H1 (cell line): Measurements from ENCODE around the gene OLFML2A. TPM values are rescaled to one million over a fixed set of nuclear protein-coding genes. Genes with fewer than 3 reads are reported as not detected.

Experiments used
- CTCF ChIA-PET: fragments of 300-600 bp; sonication (Branson Sonifier 250); formaldehyde crosslinking; loops from one replicate; lab custom pipeline; 2021; ENCODE audit not compliant: partially characterized antibody; lab: Charles Lee
- POLR2A ChIA-PET: fragments of 300-600 bp; sonication (Branson Sonifier 250); formaldehyde crosslinking; loops from one replicate; lab custom pipeline; 2021; ENCODE audit warnings: inconsistent platforms; ENCODE audit not compliant: partially characterized antibody; lab: Charles Lee
- DNase-seq, 2 experiments: peaks; one replicate each; pipeline versions ENCODE4 v3.0.0 to v3.0.0-alpha.2; 2010 to 2022; ENCODE audit warnings: low spot score in 2 of 2, low read depth in 1 of 2, mixed read lengths in 1 of 2
- FAIRE-seq: peaks from 2 replicates; lab custom pipeline; 2011; peaks lifted over from hg19 to GRCh38; lab: Jason Lieb, UNC
- H2AFZ ChIP-seq: 2 replicates; pipeline ENCODE4 v1.8.1; 2012; ENCODE audit warnings: low read length, inconsistent platforms
- H2AK5ac ChIP-seq: 2 replicates; pipeline ENCODE4 v1.6.1; 2013; ENCODE audit warnings: low read depth, low read length
- H2BK120ac ChIP-seq: replicated peaks from 2 replicates; pipeline ENCODE3; 2013; ENCODE audit warnings: low read depth, low read length, inconsistent platforms
- H2BK12ac ChIP-seq: 2 replicates; pipeline ENCODE4 v1.6.1; 2013; ENCODE audit warnings: low read depth, low read length
- H2BK15ac ChIP-seq: 2 replicates; pipeline ENCODE4 v1.6.1; 2013; ENCODE audit warnings: low read length
- H2BK20ac ChIP-seq: 2 replicates; pipeline ENCODE4 v1.6.1; 2013; ENCODE audit warnings: low read length
- H2BK5ac ChIP-seq: 2 replicates; pipeline ENCODE4 v1.6.1; 2013; ENCODE audit warnings: low read depth, low read length
- H3K14ac ChIP-seq: 2 replicates; pipeline ENCODE4 v1.6.1; 2013; ENCODE audit warnings: inconsistent platforms; ENCODE audit not compliant: insufficient read length
- H3K18ac ChIP-seq: 2 replicates; pipeline ENCODE4 v1.6.1; 2013; ENCODE audit warnings: low read length; ENCODE audit errors: extremely low read depth
- H3K23ac ChIP-seq: 2 replicates; pipeline ENCODE4 v1.6.1; 2013; ENCODE audit warnings: inconsistent platforms; ENCODE audit not compliant: insufficient read length
- H3K23me2 ChIP-seq: 2 replicates; pipeline ENCODE4 v1.6.1; 2013; ENCODE audit warnings: low read depth, low read length
- H3K27ac ChIP-seq: 2 replicates; pipeline ENCODE4 v1.6.1; 2011; ENCODE audit warnings: low read depth, low read length, inconsistent platforms
- H3K27me3 ChIP-seq, 4 experiments: replicated peaks in 1 of 4; 1 replicate in 1 of 4; 2 replicates in 3 of 4; pipeline versions ENCODE4 v1.6.1 to v1.8.1; 2011 to 2013; ENCODE audit warnings: low read length in 3 of 4, mild to moderate bottlenecking in 3 of 4, inconsistent platforms in 2 of 4, mixed read lengths in 2 of 4, moderate library complexity in 1 of 4; ENCODE audit not compliant: control insufficient read depth in 3 of 4, insufficient read depth in 3 of 4; ENCODE audit errors: extremely low read depth in 1 of 4
- H3K36me3 ChIP-seq, 4 experiments: 2 replicates each; pipeline versions ENCODE4 v1.6.1 to v1.8.1; 2011 to 2013; ENCODE audit warnings: mild to moderate bottlenecking in 4 of 4, low read length in 3 of 4, moderate library complexity in 2 of 4, control low read depth in 1 of 4, inconsistent platforms in 1 of 4; ENCODE audit not compliant: insufficient read depth in 4 of 4, control insufficient read depth in 2 of 4
- H3K4ac ChIP-seq: replicated peaks from 2 replicates; pipeline ENCODE3; 2013; ENCODE audit warnings: low read length, low read depth, mixed read lengths, inconsistent platforms; ENCODE audit not compliant: insufficient read length
- H3K4me1 ChIP-seq, 4 experiments: replicated peaks in 1 of 4; 1 replicate in 1 of 4; 2 replicates in 3 of 4; pipeline versions ENCODE4 v1.6.1 to v1.8.1; 2011 to 2013; ENCODE audit warnings: low read length in 3 of 4, inconsistent platforms in 2 of 4, mixed read lengths in 1 of 4; ENCODE audit not compliant: insufficient read depth in 4 of 4, control insufficient read depth in 3 of 4
- H3K4me2 ChIP-seq, 2 experiments: 2 replicates each; pipeline versions ENCODE4 v1.6.1 to v1.8.1; 2011 to 2013; ENCODE audit warnings: low read depth in 2 of 2, low read length in 2 of 2, control low read depth in 1 of 2, inconsistent platforms in 1 of 2, mild to moderate bottlenecking in 1 of 2; ENCODE audit not compliant: insufficient read depth in 1 of 2
- H3K4me3 ChIP-seq, 4 experiments: fragments of 200-600, 300-600 bp in 1 of 4; sonication (generic), shearing (Covaris generic), sonication (Bioruptor Twin) in 1 of 4; 2 replicates each; pipeline versions ENCODE4 v1.5.1 to v1.8.1; 2011 to 2016; ENCODE audit warnings: low read length in 4 of 4, low read depth in 3 of 4, control low read depth in 2 of 4, inconsistent platforms in 2 of 4, mild to moderate bottlenecking in 2 of 4, mixed read lengths in 1 of 4, moderate library complexity in 1 of 4; ENCODE audit not compliant: insufficient read depth in 2 of 4; ENCODE audit errors: extremely low read depth in 1 of 4
- H3K56ac ChIP-seq: replicated peaks from 2 replicates; pipeline ENCODE3; 2013; ENCODE audit warnings: low read depth, mild to moderate bottlenecking, mixed read lengths, low read length, inconsistent platforms; ENCODE audit not compliant: insufficient read length
- H3K79me1 ChIP-seq: 2 replicates; pipeline ENCODE4 v1.6.1; 2013; ENCODE audit warnings: low read depth, low read length, control low read depth
- H3K79me2 ChIP-seq, 2 experiments: 2 replicates each; pipeline versions ENCODE4 v1.6.1 to v1.8.1; 2012 to 2013; ENCODE audit warnings: low read length in 2 of 2, mild to moderate bottlenecking in 2 of 2, inconsistent platforms in 1 of 2; ENCODE audit not compliant: insufficient read depth in 2 of 2, control insufficient read depth in 1 of 2
- H3K9ac ChIP-seq, 4 experiments: replicated peaks in 1 of 4; 1 replicate in 1 of 4; 2 replicates in 3 of 4; pipeline versions ENCODE4 v1.6.1 to v1.8.1; 2011 to 2013; ENCODE audit warnings: low read depth in 3 of 4, low read length in 3 of 4, control low read depth in 2 of 4, mild to moderate bottlenecking in 2 of 4, moderate library complexity in 2 of 4, inconsistent platforms in 1 of 4; ENCODE audit errors: extremely low read depth in 1 of 4
- H3K9me3 ChIP-seq, 2 experiments: 2 replicates each; pipeline versions ENCODE4 v1.6.1 to v1.8.1; 2012 to 2013; ENCODE audit warnings: mild to moderate bottlenecking in 2 of 2, moderate library complexity in 2 of 2, control low read depth in 1 of 2, inconsistent platforms in 1 of 2, low read depth in 1 of 2, low read length in 1 of 2, mixed read lengths in 1 of 2; ENCODE audit not compliant: insufficient read depth in 2 of 2
- H4K20me1 ChIP-seq, 2 experiments: replicated peaks in 1 of 2; 2 replicates each; pipeline versions ENCODE3 to v1.8.1; 2011 to 2013; ENCODE audit warnings: inconsistent platforms in 2 of 2, low read length in 2 of 2, mild to moderate bottlenecking in 1 of 2; ENCODE audit not compliant: insufficient read depth in 2 of 2, control insufficient read depth in 1 of 2
- H4K5ac ChIP-seq: 2 replicates; pipeline ENCODE4 v1.6.1; 2013; ENCODE audit warnings: low read length, low read depth, mixed read lengths, inconsistent platforms; ENCODE audit not compliant: insufficient read length
- H4K8ac ChIP-seq: 2 replicates; pipeline ENCODE4 v1.8.0; 2013; ENCODE audit warnings: mild to moderate bottlenecking, moderate library complexity, low read length, inconsistent platforms; ENCODE audit not compliant: insufficient read depth; ENCODE audit errors: extremely low read depth
- H4K91ac ChIP-seq: replicated peaks from 2 replicates; pipeline ENCODE3; 2013; ENCODE audit warnings: low read length, mixed read lengths, inconsistent platforms; ENCODE audit not compliant: insufficient read length
- NANOG ChIP-seq: IDR thresholded peaks from 2 replicates; pipeline ENCODE4 v1.6.1; 2011; ENCODE audit warnings: low read length, low read depth, mild to moderate bottlenecking, inconsistent platforms; ENCODE audit not compliant: insufficient read depth, poor library complexity, severe bottlenecking
- SIN3A ChIP-seq, 2 experiments: IDR thresholded peaks in 1 of 2; conservative IDR thresholded peaks in 1 of 2; 2 replicates each; pipeline ENCODE4 v1.6.1; 2011 to 2012; ENCODE audit warnings: low read length in 2 of 2, improper control_type of control experiment in 1 of 2, low read depth in 1 of 2, mild to moderate bottlenecking in 1 of 2
- SUZ12 ChIP-seq: fragments of 200-600 bp; sonication (generic); IDR thresholded peaks from 2 replicates; pipeline ENCODE4 v1.6.1; 2012; ENCODE audit warnings: mild to moderate bottlenecking, inconsistent platforms, low read length, moderate library complexity, mixed read lengths
- TEAD4 ChIP-seq: IDR thresholded peaks from 2 replicates; pipeline ENCODE4 v1.6.1; 2012; ENCODE audit warnings: low read depth, low read length, inconsistent platforms, mixed read lengths
- WGBS, 2 experiments: shearing (Covaris generic) in 1 of 2; methylation state at CpG; one replicate each; pipeline versions ENCODE4 v1.1.6 to v1.1.7; 2013 to 2015; ENCODE audit warnings: low lambda C conversion rate in 2 of 2, mixed read lengths in 2 of 2, inconsistent platforms in 1 of 2, low coverage in 1 of 2, missing lambda C conversion rate in 1 of 2; ENCODE audit not compliant: insufficient replicate concordance in 2 of 2, insufficient coverage in 1 of 2, insufficient read length in 1 of 2; ENCODE audit errors: extremely low coverage in 1 of 2, missing lambda C conversion rate in 1 of 2; 5-methylcytosine and 5-hydroxymethylcytosine counted together
- polyA plus RNA-seq, 7 experiments: library from polyadenylated mRNA; depleted of rRNA in 3 of 7; stranded (reverse) in 5 of 7; unstranded in 2 of 7; fragments of >200 nt in 5 of 7; fragments of 200-250 nt in 2 of 7; gene quantifications; 1 replicate in 5 of 7; 2 replicates in 1 of 7; 4 replicates in 1 of 7; pipeline versions ENCODE4 v1.2.1 to v1.2.3, GENCODE V29; 2011 to 2013; ENCODE audit warnings: missing spikeins in 2 of 7, mixed read lengths in 2 of 7
- total RNA-seq: library from RNA; stranded (reverse); fragmentation: NEBNext Ultra II Directional; extraction: Animal tissue kit (Norgen Biotek cat#: 25700); gene quantifications from 2 replicates; pipeline ENCODE4 v1.2.1, GENCODE V29; 2021

Gene OLFML2A
- total and polyA plus RNA-seq, 2 of the 8 experiments (the other 6 are each of a cell fraction or from before 2014, with no cell fraction given), result 7.8 to 11.5 TPM

DNA sequence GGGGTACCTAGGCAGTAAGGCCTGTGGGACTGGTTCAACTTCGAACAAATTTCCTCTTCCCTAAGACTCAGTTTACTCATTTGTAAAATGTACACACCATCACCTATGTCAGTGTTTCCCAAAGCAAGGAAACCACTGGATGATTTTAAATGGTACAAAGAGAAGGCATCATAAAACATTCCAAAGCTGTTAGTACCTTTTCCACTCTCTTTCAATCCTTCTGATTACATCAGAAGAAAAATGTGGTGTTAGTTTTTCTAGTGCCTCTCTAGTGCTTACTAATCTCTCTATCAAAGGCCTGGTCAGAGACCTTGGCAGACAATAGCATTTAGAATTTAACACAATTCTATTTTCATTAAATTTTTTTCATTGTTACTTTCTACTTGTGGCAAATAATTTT, 24.0 kb upstream of the OLFML2A start:
- no peak for DNase-seq
- H2AFZ ChIP-seq, result no peak overlapping the region
- no peaks in the 10 kb centered on the region for H3K27me3 ChIP-seq
- no peaks in the 10 kb centered on the region for H4K20me1 ChIP-seq
- no peak overlapping the region for H3K9ac ChIP-seq
- no peak overlapping the region; a peak in 1 of 8 replicates for H3K4me3 ChIP-seq
- H2AK5ac ChIP-seq, result no peak overlapping the region
- CTCF ChIA-PET, result interaction anchor here (1.0 to 2.8 kb wide), 10 partner anchors 9 to 100 kb away, joined by 3 to 16 read pairs (median 5); partner anchors contain the start of genes NR6A1 and WDR38
- no peak overlapping the region for H2BK5ac ChIP-seq
- no peaks in the 10 kb centered on the region for H3K9me3 ChIP-seq
- H4K5ac ChIP-seq, result no peak overlapping the region
- H4K91ac ChIP-seq, result no peak overlapping the region
- no peaks in the 10 kb centered on the region for H3K23me2 ChIP-seq
- H3K79me1 ChIP-seq, result 0 out of 2 replicates have a peak, but pooled peaks cover 3% of the 10 kb centered on the region
- no peak for FAIRE-seq
- H3K56ac ChIP-seq, result no peak overlapping the region
- H3K18ac ChIP-seq, result no peak overlapping the region
- TF ChIP-seq NANOG (no peak), SUZ12 (no peak), SIN3A (conservative IDR thresholded peaks at IDR 0.05 in 1 of 2, IDR thresholded peaks at IDR 0.05 in 1 of 2; ENCODE audit: low read depth in 1 of 2, low read length in 2 of 2) (no peak), TEAD4 (no peak)
- POLR2A ChIA-PET, result interaction anchor here (0.6 to 2.1 kb wide), 3 partner anchors 9 to 331 kb away, joined by 5 to 6 read pairs (median 6); no protein-coding TSS in a partner anchor
- no peak overlapping the region for H3K14ac ChIP-seq
- H3K27ac ChIP-seq, result no peak overlapping the region
- peaks cover 6 to 29% (median 12%) of the 10 kb centered on the region in 4 experiments for H3K4me1 ChIP-seq
- H4K8ac ChIP-seq, result no peak overlapping the region
- peaks cover 0 to 88% of the 10 kb centered on the region in 2 experiments; a peak in 3 of 4 replicates for H3K79me2 ChIP-seq
- H3K23ac ChIP-seq, result no peak overlapping the region
- WGBS, 2 experiments, result 85% methylated on average over 1 of the region's 1 CpG; no CpG with 5 or more reads in 1 of the 2 experiments
- no peak overlapping the region for H3K4ac ChIP-seq
- H2BK20ac ChIP-seq, result no peak overlapping the region
- H2BK15ac ChIP-seq, result no peak overlapping the region
- H2BK120ac ChIP-seq, result no peak overlapping the region
- 0 out of 2 replicates have a peak overlapping the region, but pooled peaks have one; percentile 35 for H2BK12ac ChIP-seq
- H3K36me3 ChIP-seq, result no peaks in the 10 kb centered on the region
- H3K4me2 ChIP-seq, result no peak overlapping the region
